Measurements from ENCODE around the gene FAM193A. TPM values are rescaled to one million over a fixed set of nuclear protein-coding genes. Genes with fewer than 3 reads are reported as not detected.

FAM193A gene
- total RNA-seq, 4 donors from 2014 or later, result 9.8 to 18.7 (median 16.4) TPM

- intact Hi-C loops (cut with DNase I), result no loop called here
- Histone ChIP-seq H3K27me3 (no peaks in the 10 kb centered on the region), H3K4me3 (no peak overlapping the region), H3K27ac (no peak overlapping the region), H3K36me3 (peaks cover 12 to 94% (median 36%) of the 10 kb centered on the region in 3 donors), H3K4me1 (no peaks in the 10 kb centered on the region), H3K9me3 (no peaks in the 10 kb centered on the region)
- WGBS, 2 donors, result 92 to 100% methylated on average over 2 to 5 of the region's 5 CpGs
- TF ChIP-seq POLR2A (IDR thresholded peaks at IDR 0.05), result no peak
- TF ChIP-seq CTCF (IDR thresholded peaks at IDR 0.05), result no peak
- no peak for DNase-seq
Observed at GRCh38 chr4:2643555-2643954, 107.1 kb downstream of the FAM193A start.

GRCh38 chr4:2646396-2647149 is 110.1 kb downstream of the FAM193A start:
- Histone ChIP-seq H3K4me3 (no peak overlapping the region), H3K36me3 (peaks cover 12 to 94% (median 31%) of the 10 kb centered on the region in 3 donors), H3K4me1 (no peaks in the 10 kb centered on the region), H3K27me3 (no peaks in the 10 kb centered on the region), H3K9me3 (no peaks in the 10 kb centered on the region), H3K27ac (no peak overlapping the region)
- no peak for DNase-seq
- intact Hi-C loops (cut with DNase I), result no loop called here
- 89 to 100% methylated on average over 2 to 14 of the region's 22 CpGs for WGBS, 2 donors
- TF ChIP-seq POLR2A (IDR thresholded peaks at IDR 0.05) (no peak), CTCF (IDR thresholded peaks at IDR 0.05) (no peak)

GRCh38 chr4:2647403-2648158 is 111.1 kb downstream of the FAM193A start:
- H3K36me3 ChIP-seq, result peaks cover 12 to 94% (median 31%) of the 10 kb centered on the region in 3 donors
- H3K4me1 ChIP-seq, result no peaks in the 10 kb centered on the region
- no peak for DNase-seq
- H3K9me3 ChIP-seq, result no peaks in the 10 kb centered on the region
- H3K27me3 ChIP-seq, result no peaks in the 10 kb centered on the region
- TF ChIP-seq CTCF (IDR thresholded peaks at IDR 0.05) (no peak), POLR2A (IDR thresholded peaks at IDR 0.05) (no peak)
- H3K4me3 ChIP-seq, result no peak overlapping the region
- intact Hi-C loops (cut with DNase I), result no loop called here
- H3K27ac ChIP-seq, result no peak overlapping the region
- 76 to 93% methylated on average over 4 to 9 of the region's 10 CpGs for WGBS, 2 donors

GRCh38 chr4:2648159-2648814 is 111.8 kb downstream of the FAM193A start:
- no peak for DNase-seq
- H3K9me3 ChIP-seq, result no peaks in the 10 kb centered on the region
- H3K27ac ChIP-seq, result no peak overlapping the region
- no peak overlapping the region for H3K4me3 ChIP-seq
- H3K36me3 ChIP-seq, result peaks cover 12 to 93% (median 31%) of the 10 kb centered on the region in 3 donors
- no peaks in the 10 kb centered on the region for H3K4me1 ChIP-seq
- 84 to 100% methylated on average over 4 to 5 of the region's 9 CpGs for WGBS, 2 donors
- intact Hi-C loops (cut with DNase I), result no loop called here
- no peak for TF ChIP-seq CTCF (IDR thresholded peaks at IDR 0.05)
- no peak for TF ChIP-seq POLR2A (IDR thresholded peaks at IDR 0.05)
- H3K27me3 ChIP-seq, result no peaks in the 10 kb centered on the region
